Measurements from ENCODE around the gene CDK2AP2. TPM values are rescaled to one million over a fixed set of nuclear protein-coding genes. Genes with fewer than 3 reads are reported as not detected.

CDK2AP2 gene
- total and polyA plus RNA-seq, 2 donors (not counting 1 experiment from before 2014, with no cell fraction given) = 62.7 to 112 TPM

DNA sequence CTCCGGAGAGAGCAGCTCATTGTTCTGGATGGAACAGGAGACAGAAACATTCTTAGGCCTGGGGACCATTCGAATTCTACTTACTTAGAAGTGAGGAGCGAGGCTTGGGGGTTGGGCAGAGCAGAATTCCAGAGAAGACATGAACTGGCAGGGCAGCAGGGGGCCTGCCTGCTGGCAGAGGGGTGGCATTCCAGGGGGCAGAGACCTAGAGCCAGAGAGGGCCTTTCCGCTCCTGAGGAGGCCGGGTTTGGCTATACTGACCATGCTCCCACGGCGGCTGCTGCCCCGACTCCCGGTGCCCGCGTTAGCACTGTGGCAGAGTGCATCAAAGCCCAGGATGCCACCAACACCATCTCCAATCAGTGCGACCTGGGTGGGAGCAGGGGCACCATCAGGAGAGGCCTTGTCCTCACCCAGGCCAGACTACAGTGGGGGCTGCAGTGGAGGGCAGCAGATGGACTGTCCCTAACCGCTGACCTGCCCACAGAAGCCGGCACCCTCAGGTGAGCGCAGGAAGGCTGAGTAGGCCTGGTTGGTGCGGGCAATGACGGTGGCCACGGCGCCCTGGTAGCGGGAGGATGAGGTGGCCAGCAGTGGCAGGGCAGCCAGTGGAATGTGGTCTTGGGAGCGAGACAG is 10.2 kb downstream of the CDK2AP2 start:
- Mint-ChIP-seq H3K4me1 (peaks cover 4% of the 10 kb centered on the region), H3K27ac (no peak overlapping the region), H3K9me3 (ENCODE audit: insufficient read depth) (no peaks in the 10 kb centered on the region), H3K27me3 (no peaks in the 10 kb centered on the region), H3K4me3 (no peak overlapping the region)
- no peak overlapping the region for H3K4me2 ChIP-seq (replicated peaks; ENCODE audit: low read depth, low read length, poor library complexity, severe bottlenecking)
- peaks cover 19% of the 10 kb centered on the region for H3K79me2 ChIP-seq (ENCODE audit: control insufficient read depth, insufficient read depth, low read length)
- peaks cover 0 to 1% of the 10 kb centered on the region in 2 donors for H3K4me1 ChIP-seq (ENCODE audit: control insufficient read depth in 2 of 2, insufficient read depth in 2 of 2, low read length in 2 of 2)
- DNase-seq = no peak
- ChIA-PET POLR2A (no interaction called here), CTCF (no interaction called here)
- 96% methylated on average over 19 of the region's 21 CpGs for WGBS (ENCODE audit: insufficient coverage)
- H3K27me3 ChIP-seq (replicated peaks in 1 of 4; ENCODE audit: control extremely low read depth in 1 of 4, control insufficient read depth in 3 of 4, insufficient read depth in 4 of 4, low read length in 3 of 4) = no peaks in the 10 kb centered on the region
- H3K27ac ChIP-seq (ENCODE audit: low read length in 2 of 2) = no peak overlapping the region
- no peak overlapping the region for H2AFZ ChIP-seq (ENCODE audit: insufficient read depth, low read depth, low read length, poor library complexity, severe bottlenecking)
- no peak for ATAC-seq (ENCODE audit: low read depth)
- H3K4me3 ChIP-seq (ENCODE audit: control extremely low read depth in 1 of 5, extremely low read depth in 1 of 5, insufficient read depth in 1 of 5, low read depth in 2 of 5, low read length in 4 of 5) = no peak overlapping the region
- intact Hi-C loops (cut with micrococcal nuclease) = no loop called here
- H4K20me1 ChIP-seq (ENCODE audit: control insufficient read depth, insufficient read depth, low read length, poor library complexity, severe bottlenecking) = peaks cover 45% of the 10 kb centered on the region
- TF ChIP-seq, protein P1, sequence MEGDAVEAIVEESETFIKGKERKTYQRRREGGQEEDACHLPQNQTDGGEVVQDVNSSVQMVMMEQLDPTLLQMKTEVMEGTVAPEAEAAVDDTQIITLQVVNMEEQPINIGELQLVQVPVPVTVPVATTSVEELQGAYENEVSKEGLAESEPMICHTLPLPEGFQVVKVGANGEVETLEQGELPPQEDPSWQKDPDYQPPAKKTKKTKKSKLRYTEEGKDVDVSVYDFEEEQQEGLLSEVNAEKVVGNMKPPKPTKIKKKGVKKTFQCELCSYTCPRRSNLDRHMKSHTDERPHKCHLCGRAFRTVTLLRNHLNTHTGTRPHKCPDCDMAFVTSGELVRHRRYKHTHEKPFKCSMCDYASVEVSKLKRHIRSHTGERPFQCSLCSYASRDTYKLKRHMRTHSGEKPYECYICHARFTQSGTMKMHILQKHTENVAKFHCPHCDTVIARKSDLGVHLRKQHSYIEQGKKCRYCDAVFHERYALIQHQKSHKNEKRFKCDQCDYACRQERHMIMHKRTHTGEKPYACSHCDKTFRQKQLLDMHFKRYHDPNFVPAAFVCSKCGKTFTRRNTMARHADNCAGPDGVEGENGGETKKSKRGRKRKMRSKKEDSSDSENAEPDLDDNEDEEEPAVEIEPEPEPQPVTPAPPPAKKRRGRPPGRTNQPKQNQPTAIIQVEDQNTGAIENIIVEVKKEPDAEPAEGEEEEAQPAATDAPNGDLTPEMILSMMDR (IDR thresholded peaks at IDR 0.05) = no peak
- TF ChIP-seq EZH2 (IDR thresholded peaks at IDR 0.05; ENCODE audit: borderline replicate concordance, insufficient read depth, low read depth, low read length, poor library complexity, severe bottlenecking) = no peak
- H3K36me3 ChIP-seq (replicated peaks in 1 of 2; ENCODE audit: control extremely low read depth in 1 of 2, control insufficient read depth in 1 of 2, extremely low read depth in 1 of 2, insufficient read depth in 2 of 2, low read length in 1 of 2) = peaks cover 0 to 83% of the 10 kb centered on the region in 2 experiments
- no peak overlapping the region for H3K9ac ChIP-seq (ENCODE audit: low read length)
- H3K9me3 ChIP-seq (ENCODE audit: control extremely low read depth in 1 of 3, control insufficient read depth in 2 of 3, insufficient read depth in 1 of 3, low read length in 2 of 3) = no peaks in the 10 kb centered on the region

DNA sequence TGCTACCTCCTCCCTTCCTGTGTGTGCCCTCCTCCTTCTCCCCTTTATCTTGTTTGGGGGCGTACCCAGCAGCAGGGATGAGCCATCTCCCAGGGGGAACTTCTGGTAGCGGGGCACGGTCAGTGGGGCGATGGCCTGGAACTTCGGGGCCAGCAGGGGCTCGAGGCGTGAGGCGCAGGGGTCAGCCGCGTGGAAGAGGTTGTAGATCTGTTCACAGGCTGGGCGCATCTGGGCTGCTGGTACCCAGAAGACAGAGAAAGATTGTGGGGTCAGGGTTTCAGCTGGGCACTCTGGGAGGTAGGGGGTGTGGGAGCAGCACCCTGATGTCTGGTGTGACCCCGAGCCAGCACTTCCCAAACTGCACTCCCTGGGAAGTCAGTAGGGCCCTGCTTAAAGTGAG is 11.8 kb downstream of the CDK2AP2 start:
- peaks cover 3% of the 10 kb centered on the region for H3K4me1 Mint-ChIP-seq
- intact Hi-C loops (cut with micrococcal nuclease) = no loop called here
- CTCF ChIA-PET = no interaction called here
- Histone ChIP-seq H3K4me3 (ENCODE audit: control extremely low read depth in 1 of 5, extremely low read depth in 1 of 5, insufficient read depth in 1 of 5, low read depth in 2 of 5, low read length in 4 of 5) (no peak overlapping the region), H3K27me3 (replicated peaks in 1 of 4; ENCODE audit: control extremely low read depth in 1 of 4, control insufficient read depth in 3 of 4, insufficient read depth in 4 of 4, low read length in 3 of 4) (no peaks in the 10 kb centered on the region), H3K9me3 (ENCODE audit: control extremely low read depth in 1 of 3, control insufficient read depth in 2 of 3, insufficient read depth in 1 of 3, low read length in 2 of 3) (no peaks in the 10 kb centered on the region), H3K36me3 (replicated peaks in 1 of 2; ENCODE audit: control extremely low read depth in 1 of 2, control insufficient read depth in 1 of 2, extremely low read depth in 1 of 2, insufficient read depth in 2 of 2, low read length in 1 of 2) (peaks cover 0 to 86% of the 10 kb centered on the region in 2 experiments), H3K4me2 (replicated peaks; ENCODE audit: low read depth, low read length, poor library complexity, severe bottlenecking) (no peak overlapping the region), H4K20me1 (ENCODE audit: control insufficient read depth, insufficient read depth, low read length, poor library complexity, severe bottlenecking) (peaks cover 43% of the 10 kb centered on the region), H3K9ac (ENCODE audit: low read length) (no peak overlapping the region), H3K27ac (ENCODE audit: low read length in 2 of 2) (no peak overlapping the region), H3K79me2 (ENCODE audit: control insufficient read depth, insufficient read depth, low read length) (peaks cover 7% of the 10 kb centered on the region), H2AFZ (ENCODE audit: insufficient read depth, low read depth, low read length, poor library complexity, severe bottlenecking) (no peak overlapping the region), H3K4me1 (ENCODE audit: control insufficient read depth in 2 of 2, insufficient read depth in 2 of 2, low read length in 2 of 2) (no peaks in the 10 kb centered on the region)
- H3K27me3 Mint-ChIP-seq = no peaks in the 10 kb centered on the region
- H3K9me3 Mint-ChIP-seq (ENCODE audit: insufficient read depth) = no peaks in the 10 kb centered on the region
- no peak for ATAC-seq (ENCODE audit: low read depth)
- POLR2A ChIA-PET = no interaction called here
- no peak overlapping the region for H3K27ac Mint-ChIP-seq
- H3K4me3 Mint-ChIP-seq = no peak overlapping the region
- TF ChIP-seq, protein P1 (IDR thresholded peaks at IDR 0.05) = no peak
- TF ChIP-seq EZH2 (IDR thresholded peaks at IDR 0.05; ENCODE audit: borderline replicate concordance, insufficient read depth, low read depth, low read length, poor library complexity, severe bottlenecking) = no peak
- WGBS (ENCODE audit: insufficient coverage) = 94% methylated on average over 12 of the region's 12 CpGs
- no peak for DNase-seq
